ENCODE results near the gene SPATA1.
"Not testable (repeated sequence)": the region's sequence is repeated elsewhere in the genome, so short reads cannot be mapped to it uniquely, and the experiment has no call there.

SPATA1 gene

GRCh38 chr1:84507887-84508286 lies 1.7 kb downstream of the SPATA1 start:
- in situ Hi-C loops (cut with HindIII; ENCODE audit: low sequenced_read_pairs) = not testable (repeated sequence)

- in situ Hi-C loops (cut with HindIII; ENCODE audit: low sequenced_read_pairs) = no loop called here
These were observed 2.3 kb downstream of the SPATA1 start for GRCh38 chr1:84508510-84508909.

- in situ Hi-C loops (cut with HindIII; ENCODE audit: low sequenced_read_pairs) = no loop called here
These were observed 2.8 kb downstream of the SPATA1 start for GRCh38 chr1:84509029-84509428.

- in situ Hi-C loops (cut with HindIII; ENCODE audit: low sequenced_read_pairs) = no loop called here
These were observed 4.0 kb downstream of the SPATA1 start for GRCh38 chr1:84510165-84510564.

- in situ Hi-C loops (cut with HindIII; ENCODE audit: low sequenced_read_pairs) = no loop called here
These were observed 4.5 kb downstream of the SPATA1 start for GRCh38 chr1:84510668-84511067.

- in situ Hi-C loops (cut with HindIII; ENCODE audit: low sequenced_read_pairs) = no loop called here
These were observed 18.4 kb downstream of the SPATA1 start for GRCh38 chr1:84524590-84524989.

- in situ Hi-C loops (cut with HindIII; ENCODE audit: low sequenced_read_pairs) = no loop called here
These were observed 19.6 kb downstream of the SPATA1 start for GRCh38 chr1:84525779-84526178.

- in situ Hi-C loops (cut with HindIII; ENCODE audit: low sequenced_read_pairs) = no loop called here
These were observed 32.4 kb downstream of the SPATA1 start for GRCh38 chr1:84538599-84538998.

- in situ Hi-C loops (cut with HindIII; ENCODE audit: low sequenced_read_pairs) = no loop called here
These were observed 33.8 kb downstream of the SPATA1 start for GRCh38 chr1:84539972-84540371.

GRCh38 chr1:84540759-84541158 lies 34.6 kb downstream of the SPATA1 start:
- in situ Hi-C loops (cut with HindIII; ENCODE audit: low sequenced_read_pairs) = no loop called here

GRCh38 chr1:84541679-84542078 lies 35.5 kb downstream of the SPATA1 start:
- in situ Hi-C loops (cut with HindIII; ENCODE audit: low sequenced_read_pairs) = no loop called here

GRCh38 chr1:84550826-84551225 lies 44.6 kb downstream of the SPATA1 start:
- in situ Hi-C loops (cut with HindIII; ENCODE audit: low sequenced_read_pairs) = no loop called here

GRCh38 chr1:84569216-84569615 lies 63.0 kb downstream of the SPATA1 start:
- in situ Hi-C loops (cut with HindIII; ENCODE audit: low sequenced_read_pairs) = no loop called here

- in situ Hi-C loops (cut with HindIII; ENCODE audit: low sequenced_read_pairs) = no loop called here
These were observed 64.4 kb downstream of the SPATA1 start for GRCh38 chr1:84570436-84571149.

- in situ Hi-C loops (cut with HindIII; ENCODE audit: low sequenced_read_pairs) = no loop called here
These were observed 65.0 kb downstream of the SPATA1 start for GRCh38 chr1:84571150-84571535.

- in situ Hi-C loops (cut with HindIII; ENCODE audit: low sequenced_read_pairs) = no loop called here
These were observed 67.3 kb downstream of the SPATA1 start for GRCh38 chr1:84573481-84573966.

- in situ Hi-C loops (cut with HindIII; ENCODE audit: low sequenced_read_pairs) = no loop called here
These were observed 68.0 kb downstream of the SPATA1 start, which contains the start of gene CTBS for GRCh38 chr1:84573967-84574842. Gene CTBS, minus strand, starts transcription at chr1:84574440. Its CDS starts 25 bp downstream, at chr1:84574415.

- in situ Hi-C loops (cut with HindIII; ENCODE audit: low sequenced_read_pairs) = no loop called here
These were observed 68.8 kb downstream of the SPATA1 start for GRCh38 chr1:84574936-84575335.

- in situ Hi-C loops (cut with HindIII; ENCODE audit: low sequenced_read_pairs) = no loop called here
These were observed 75.5 kb downstream of the SPATA1 start for GRCh38 chr1:84581648-84582047.

GRCh38 chr1:84582802-84583587 lies 76.8 kb downstream of the SPATA1 start:
- in situ Hi-C loops (cut with HindIII; ENCODE audit: low sequenced_read_pairs) = no loop called here

- in situ Hi-C loops (cut with HindIII; ENCODE audit: low sequenced_read_pairs) = no loop called here
These were observed 77.5 kb downstream of the SPATA1 start for GRCh38 chr1:84583648-84584047.

Data from DLD1 (cell line).